GM18511 (cell line): ENCODE results near the gene REEP1.

Experiments
- ATAC-seq: cut with Tn5 transposase; IDR thresholded peaks from one replicate; pipeline ENCODE4 v1.9.1; 2021; ENCODE audit warnings: mild to moderate bottlenecking, moderate library complexity; ENCODE audit not compliant: unreplicated experiment

Gene REEP1, protein sequence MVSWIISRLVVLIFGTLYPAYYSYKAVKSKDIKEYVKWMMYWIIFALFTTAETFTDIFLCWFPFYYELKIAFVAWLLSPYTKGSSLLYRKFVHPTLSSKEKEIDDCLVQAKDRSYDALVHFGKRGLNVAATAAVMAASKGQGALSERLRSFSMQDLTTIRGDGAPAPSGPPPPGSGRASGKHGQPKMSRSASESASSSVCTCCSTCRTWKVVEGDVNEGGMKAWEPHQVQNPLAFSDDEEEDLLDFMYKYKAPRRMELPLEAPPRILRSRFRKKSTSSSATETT

DNA sequence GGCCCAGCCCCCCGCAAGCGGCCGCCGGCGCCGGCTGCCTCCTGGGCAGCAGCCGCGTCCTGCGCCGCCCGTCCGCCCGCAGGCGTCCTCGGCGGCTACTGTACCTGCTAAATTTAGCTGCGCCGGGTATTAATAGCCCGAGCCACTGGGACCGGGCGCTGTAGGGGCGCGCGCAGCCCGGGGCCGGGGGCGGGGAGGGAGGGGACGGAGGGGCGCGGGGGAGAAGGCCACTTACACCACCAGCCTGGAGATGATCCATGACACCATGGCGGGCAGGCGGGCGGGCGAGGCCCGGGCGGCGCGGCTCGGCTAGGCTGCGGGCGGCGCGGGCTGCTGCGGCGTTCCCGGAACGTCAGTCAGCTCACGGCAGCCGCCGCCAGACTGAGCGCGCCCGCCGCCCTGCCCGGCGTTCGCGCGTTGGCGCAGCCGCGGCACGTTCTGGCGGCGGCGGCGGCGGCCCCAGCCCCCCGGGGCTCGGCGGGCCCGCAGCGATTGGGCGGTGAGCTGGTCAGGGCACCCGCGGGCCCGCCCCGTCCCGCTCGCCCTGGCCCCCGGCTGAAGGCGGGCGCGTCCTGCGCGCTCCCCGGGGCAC lies at the start of gene REEP1:
REEP1 (minus strand) TSS at position 383 of the 592 bp plus-strand sequence; CDS start at position 267, 116 bp downstream.
- peak; percentile 52 for ATAC-seq

DNA sequence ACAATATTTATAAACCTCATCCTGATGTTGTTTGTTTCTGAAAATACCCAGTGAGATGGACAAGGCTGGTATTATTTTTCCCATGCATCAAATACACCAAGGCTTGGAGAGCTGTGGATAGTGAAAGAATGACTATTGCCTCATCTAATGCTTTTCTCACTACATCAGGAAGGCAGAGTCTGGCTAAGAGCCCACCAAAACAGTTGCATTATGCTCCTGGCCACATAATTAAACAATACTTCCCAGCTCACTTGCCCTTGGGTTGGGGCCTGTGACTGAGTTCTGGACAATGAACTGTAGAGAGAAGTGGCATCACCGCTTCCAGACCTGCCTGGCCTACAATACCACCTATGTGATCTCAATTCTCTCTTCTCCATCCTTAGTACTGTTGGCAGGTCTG lies 46.4 kb upstream of the REEP1 start:
- ATAC-seq: no peak

DNA sequence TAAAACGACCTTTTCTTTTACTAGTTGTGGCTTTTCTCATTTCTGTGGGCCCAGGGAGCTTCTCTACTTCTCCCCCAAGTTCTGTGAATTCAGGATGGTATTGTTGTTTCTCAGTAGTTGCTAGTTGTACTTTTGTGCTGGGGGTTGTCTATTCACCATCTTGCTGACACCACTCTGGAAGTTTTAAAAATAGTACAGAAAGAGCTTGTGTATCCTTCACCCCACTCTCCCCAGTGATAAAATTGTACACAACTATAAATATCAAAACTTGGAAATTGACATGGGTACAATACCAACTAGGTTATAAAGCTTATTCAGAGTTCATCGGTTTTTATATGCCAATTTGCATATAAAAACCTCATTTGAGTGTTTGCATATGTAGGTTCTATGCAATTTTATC lies 45.3 kb upstream of the REEP1 start:
- no peak for ATAC-seq

DNA sequence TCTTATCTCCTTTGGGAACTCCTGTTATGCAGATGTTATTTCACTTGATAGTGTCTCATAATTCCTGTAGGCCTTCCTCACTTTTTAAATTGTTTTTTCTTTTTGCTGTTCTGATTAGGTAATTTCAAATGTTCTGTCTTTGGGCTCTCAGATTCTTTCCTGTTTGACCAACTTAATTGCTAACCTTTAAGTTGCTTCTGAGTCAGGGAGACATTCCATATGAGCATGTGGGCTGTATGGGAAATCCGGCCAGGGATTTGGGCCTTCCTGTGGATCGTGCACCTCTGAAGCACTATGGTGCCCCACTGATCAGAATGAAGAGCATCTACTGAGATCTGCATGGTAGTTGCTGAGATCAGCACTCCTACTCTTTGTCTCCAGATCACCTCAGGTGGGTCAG lies 44.7 kb upstream of the REEP1 start:
- no peak for ATAC-seq

DNA sequence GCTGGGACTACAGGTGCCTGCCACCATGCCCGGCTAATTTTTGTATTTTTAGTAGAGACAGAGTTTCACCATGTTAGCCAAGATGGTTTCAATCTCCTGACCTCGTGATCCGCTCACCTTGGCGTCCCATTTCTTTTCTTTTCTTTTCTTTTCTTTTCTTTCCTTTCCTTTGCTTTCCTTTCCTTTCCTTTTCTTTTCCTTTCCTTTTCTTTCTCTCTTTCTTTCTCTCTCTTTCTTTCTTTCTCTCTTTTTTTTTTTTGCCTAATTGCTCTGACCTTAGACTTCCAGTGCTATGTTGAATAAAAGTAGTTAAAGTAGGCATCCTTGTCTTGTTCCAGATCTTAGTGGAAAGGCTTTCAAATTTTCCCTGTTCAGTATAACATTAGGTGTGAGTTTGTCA lies 41.0 kb upstream of the REEP1 start:
- no peak for ATAC-seq

DNA sequence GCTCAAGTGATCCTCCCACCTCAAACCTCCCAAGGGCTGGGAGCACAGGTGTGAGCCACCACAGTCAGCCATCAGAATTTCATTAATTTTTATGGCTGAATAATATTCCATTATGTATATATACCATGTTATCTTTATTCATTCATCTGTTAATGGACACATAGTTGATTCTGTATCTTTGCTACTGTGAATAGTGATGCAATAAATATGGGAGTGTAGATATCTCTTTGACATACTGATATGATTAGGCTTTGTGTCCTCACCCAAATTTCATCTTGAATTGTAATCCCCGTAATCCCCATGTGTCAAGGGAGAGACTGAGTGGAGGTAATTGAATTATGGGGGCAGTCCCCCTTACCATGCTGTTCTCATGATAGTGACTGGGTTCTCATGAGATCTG lies 38.2 kb upstream of the REEP1 start:
- ATAC-seq: no peak

DNA sequence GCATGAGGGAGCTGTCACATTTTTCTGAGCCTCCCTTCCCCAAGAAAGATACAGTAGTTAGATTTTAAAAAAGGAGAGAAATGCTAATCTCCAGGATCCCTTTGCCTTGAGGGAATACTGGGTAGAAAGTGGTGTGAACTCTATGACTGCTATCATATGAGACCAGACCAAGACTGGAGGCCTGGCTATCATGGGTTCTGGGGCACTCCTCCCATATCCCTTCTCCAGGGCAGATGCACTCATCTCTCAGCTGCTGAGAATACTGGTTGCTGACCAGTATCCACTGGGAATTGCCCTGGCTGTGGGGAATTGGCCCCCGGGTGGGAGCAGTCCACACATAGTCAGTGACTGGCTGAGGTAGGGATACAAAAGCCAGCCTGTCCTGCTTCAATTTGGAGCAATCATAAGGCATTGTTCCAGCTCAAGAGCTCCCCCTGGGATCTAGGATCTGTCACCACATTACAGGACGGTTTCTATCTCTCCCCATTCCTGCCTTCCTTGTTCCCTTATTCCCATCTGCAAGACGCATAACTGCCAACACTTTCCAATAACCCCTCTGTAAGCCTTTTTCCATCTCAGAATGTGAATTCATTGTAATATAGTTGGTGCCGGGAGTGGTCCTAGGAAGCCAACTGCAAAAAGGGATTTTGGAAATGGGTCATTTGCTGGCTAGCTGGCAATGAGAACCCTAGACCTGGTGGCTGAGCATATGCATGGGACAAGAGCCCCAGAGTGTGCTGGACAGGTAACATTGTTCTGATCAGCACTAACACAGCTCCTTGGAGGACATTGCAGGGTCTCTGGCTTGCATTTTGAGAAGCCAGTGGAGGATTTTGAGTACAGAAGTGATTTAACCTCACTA lies 35.4 kb upstream of the REEP1 start:
- no peak for ATAC-seq

DNA sequence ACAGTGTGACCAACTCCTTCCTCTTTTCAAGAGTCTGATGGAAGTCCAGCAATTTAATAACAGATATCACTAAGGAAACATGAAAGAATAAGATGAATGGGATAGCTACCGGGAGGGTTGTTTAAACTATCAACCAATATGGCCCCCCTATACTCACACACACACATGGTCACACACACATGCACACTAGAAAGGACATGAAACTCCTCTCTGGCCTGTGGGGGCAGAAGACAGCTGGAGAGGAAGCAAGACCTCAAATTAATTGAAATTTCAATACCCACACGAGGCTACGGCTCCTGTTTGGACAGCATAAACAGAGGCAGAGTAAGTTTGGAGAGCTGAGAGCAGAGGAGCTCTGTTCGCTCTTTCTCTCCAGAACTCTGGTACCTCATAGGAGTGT lies 34.7 kb upstream of the REEP1 start:
- no peak for ATAC-seq

DNA sequence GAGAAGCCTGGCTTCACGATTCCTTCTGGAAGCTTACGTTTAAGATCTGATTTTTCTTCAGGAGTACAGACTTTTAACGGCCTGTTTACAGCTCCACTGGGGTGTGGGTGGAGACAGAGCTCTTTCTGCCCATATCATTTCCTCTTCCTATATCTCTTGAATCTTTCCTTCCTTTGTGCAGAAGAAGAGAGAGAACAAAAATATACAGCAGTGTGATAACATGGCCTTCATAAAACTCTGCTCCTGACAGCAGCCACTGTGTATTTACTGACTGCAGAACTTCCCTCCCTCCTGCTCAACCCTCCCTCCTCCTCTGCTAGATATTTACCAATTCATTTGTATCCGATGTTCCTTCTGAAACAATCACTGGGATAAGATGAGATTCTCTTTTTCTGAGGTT lies 34.1 kb upstream of the REEP1 start:
- ATAC-seq: no peak

DNA sequence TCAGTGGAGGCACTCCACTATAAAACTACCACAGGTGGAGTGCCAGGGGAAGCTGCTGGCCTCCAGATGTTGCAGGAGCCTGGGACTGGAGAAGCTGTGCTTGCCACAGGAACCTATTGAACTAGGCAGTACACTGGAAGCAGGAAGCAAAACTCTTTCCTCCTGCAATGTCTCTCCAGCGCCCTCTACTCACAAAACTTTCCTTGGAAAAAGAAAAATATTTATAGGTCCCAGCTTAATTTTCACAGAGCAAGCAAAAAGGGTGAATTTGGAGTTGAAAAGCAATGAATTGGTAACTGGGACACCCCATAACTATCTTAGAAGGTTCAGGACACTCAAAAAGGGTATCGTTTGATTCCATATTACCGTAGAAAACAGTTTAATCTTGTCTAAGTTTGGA lies 33.2 kb upstream of the REEP1 start:
- ATAC-seq: no peak

DNA sequence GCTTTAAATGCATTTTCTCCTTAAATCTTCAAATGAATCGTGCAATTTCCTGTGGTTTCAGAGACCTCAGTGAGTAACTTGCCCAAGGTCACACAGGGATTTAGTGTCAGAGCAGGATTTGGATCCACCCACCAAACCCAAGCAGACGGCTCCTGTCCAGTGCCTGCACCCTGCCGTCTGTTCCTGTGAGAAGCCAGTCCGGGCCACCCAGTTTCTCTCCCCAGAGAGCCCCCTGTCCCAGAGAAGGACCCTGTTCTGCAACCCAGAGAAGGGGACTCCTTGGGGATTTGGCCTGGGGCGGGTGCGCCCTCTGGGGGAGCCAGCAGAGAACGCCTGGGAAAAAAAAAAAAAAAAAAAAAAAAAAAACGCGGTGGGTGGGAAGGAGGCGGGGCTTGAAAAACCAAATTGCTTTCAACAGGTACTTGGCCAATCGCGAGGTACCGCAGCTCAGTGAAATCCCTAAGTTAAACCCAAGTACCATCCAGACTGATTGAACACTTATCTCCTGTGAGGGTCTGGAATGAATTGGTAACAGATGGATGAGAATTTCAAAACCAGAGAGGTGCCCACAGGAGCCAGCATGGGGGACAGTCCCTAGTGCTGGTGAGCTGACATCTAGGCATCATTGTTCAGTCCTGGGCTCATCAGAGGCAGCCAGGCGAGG lies 30.9 kb upstream of the REEP1 start:
- ATAC-seq: no peak

DNA sequence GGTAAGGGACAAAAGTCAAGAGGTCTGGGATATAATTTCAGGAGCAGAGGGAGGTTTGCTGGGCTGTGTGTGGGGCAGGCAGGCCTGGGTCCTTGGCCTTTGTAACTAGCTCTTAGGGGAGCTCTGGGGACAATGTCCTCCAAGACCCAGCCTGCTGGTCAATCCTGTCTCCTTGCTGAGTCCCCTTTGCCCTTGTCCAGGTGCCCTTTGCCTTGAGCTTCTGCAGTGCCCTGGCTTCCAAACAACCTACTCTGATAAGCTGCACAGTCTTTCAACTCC lies 30.0 kb upstream of the REEP1 start:
- no peak for ATAC-seq

DNA sequence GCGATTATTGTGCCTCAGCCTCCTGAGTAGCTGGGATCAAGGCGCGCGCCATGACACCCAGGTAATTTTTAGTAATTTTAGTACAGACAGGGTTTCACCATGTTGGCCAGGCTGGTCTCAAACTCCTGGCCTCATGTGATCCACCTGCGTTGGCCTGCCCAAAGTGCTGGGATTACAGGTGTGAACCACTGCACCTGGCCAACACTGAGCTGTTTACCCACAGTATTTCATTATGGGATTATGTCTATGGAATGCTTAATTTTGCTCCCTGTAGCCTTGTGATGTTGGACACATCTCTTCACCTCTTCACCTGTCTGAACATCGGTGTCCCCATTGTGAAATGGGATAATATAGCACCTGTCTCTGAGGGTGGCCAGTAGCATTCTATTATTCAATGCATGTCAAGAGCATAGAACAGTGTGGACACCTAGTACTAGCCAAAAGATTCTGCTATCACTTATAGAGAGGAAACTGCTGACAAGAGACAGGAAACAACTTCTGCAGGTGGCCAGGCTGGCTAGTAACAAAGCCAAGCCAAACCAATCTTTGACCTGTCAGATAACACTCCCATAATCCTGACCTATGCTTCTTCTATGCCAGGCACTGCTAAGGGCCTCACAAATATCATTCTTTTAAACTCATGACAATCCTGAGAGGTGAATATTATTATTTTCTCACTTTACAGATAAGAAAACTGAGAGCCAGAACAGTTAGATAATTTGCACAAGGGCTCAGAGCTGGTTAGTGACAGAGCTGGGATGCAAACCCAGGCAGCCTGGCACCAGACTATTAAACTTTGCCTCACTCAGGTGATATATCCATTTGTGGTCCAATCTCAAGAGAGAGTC lies 29.4 kb upstream of the REEP1 start:
- no peak for ATAC-seq

DNA sequence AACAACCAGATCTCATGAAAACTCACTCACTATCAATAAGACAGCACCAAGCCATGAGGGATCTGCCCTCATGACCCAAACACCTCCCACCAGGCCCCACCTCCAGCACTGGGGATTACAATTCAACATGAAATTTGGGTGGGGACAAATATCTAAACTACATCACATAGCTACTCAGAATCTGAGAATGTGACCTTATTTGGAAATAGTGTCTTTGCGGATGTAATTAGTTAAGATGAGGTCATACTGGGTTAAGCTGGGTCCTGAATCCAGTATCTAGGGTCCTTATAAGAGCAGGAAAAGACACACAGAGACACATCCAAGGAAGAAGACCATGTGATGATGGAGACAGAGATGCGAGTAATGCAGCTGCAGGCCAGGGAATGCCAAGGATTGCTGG lies 27.5 kb upstream of the REEP1 start:
- ATAC-seq: no peak

DNA sequence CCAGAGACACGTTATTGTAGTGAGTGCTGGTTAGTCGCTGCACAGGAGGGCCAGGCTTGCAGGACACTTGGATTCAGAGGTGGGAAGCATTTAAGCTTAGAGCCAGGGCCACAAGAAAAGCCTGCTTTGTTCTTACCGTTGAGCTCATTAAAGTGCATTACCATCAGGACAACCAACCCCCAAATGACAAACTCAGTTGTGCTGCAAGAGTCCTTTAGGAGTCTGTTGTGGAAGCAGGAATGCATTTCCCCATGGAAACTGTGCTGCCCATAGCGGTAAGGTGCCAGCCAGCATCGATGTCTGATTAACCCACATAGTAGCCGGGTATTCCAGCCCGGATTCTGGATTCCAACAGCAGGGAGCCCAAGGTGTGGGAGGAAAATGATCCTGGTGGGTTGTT lies 23.4 kb upstream of the REEP1 start:
- no peak for ATAC-seq

DNA sequence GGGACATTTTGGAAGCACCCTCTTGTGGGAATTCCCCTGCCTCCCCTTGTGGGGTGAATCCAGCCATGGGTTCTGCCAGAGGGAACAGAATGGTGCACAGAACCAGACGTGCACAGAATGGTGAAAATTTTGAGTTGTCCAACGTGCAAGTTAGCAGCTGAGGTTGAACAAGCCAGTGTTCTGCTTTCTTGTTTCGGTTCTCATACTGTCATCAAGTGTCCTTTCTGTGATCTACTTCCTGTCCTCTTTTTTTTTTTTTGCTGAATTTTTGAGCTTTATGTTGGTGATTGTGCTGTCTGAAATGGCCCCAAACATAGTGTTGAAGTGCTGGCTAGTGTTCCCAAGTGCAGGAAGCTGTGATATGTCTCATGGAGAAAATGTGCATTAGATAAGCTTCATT lies 21.5 kb upstream of the REEP1 start:
- peak; percentile 96 for ATAC-seq

DNA sequence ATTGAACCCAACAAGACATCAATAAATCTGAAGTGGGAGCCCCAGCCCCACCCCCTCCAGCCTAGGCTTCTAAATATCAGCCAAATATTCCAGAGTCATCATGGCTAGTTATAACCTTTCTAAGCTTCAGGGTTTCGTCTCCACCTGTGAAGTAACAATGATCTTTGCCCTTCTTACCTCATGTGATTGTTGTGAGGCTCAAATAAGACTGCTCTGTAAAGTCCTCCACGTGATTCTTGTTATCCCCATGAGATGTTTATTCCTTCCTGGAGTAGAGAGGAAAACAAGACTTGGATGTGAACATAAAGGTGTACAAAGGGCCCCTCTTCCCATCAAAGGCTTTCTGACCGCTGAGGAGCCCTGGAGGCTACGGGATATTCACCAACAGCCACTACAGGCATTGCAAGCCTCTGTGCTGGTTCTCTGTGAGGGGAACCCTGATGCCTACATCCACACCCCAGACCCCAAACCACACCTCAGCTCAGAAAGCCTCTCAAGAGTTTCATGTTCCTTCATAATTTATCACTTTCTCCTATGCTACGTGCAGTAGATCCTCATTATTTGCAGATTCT lies 20.1 kb upstream of the REEP1 start:
- ATAC-seq: no peak

DNA sequence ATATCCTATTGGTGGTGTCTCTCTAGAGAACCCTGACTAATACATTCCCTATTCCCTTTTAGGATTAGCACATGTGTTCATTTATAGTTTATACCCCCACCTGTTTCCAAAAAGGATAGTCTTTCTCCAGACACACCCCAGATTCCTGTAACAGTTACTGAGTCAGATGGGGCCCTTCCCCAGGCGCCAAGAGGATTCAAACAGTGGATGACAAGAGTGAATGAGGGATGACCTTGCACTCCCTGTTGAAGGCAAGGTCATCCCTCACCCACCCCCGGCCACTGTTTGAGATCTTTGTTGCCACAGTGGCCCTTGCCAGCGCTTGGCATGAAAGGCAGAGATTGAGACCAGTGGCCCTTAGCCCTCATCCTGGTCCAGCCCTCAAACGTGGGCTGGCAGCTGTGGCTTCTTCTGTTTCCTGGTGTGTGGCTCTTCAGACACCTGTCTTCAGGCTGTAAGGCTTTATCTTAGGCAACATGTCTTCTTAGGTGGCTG lies 15.3 kb upstream of the REEP1 start:
- no peak for ATAC-seq

DNA sequence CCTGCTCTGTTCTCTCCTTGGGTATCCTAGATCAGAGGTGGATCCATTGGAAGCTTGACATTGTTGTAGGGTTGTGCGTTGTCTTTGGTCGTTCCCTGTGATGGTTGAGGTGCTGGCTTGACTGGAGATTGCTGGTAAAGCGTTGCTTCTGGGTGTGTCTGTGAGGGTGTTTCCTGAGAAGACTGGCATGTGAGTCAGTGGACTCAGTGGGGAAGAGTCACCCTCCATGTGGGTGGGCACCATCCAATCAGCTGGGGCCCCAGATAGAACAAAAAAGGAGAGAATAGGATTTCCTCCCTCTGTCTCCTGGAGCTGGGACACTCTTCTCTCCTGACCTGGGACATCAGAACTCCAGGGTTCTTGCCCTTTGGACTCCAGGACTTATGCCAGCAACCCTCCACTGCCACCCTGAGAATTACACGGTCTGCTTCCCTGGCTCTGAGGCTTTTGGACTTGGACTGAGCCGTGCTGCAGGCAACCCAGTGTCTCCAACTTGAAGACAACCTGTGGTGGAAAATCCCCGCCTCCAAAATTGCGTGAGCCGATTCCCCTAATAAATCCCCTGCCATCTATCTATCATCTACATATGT lies 14.8 kb upstream of the REEP1 start:
- ATAC-seq: no peak

DNA sequence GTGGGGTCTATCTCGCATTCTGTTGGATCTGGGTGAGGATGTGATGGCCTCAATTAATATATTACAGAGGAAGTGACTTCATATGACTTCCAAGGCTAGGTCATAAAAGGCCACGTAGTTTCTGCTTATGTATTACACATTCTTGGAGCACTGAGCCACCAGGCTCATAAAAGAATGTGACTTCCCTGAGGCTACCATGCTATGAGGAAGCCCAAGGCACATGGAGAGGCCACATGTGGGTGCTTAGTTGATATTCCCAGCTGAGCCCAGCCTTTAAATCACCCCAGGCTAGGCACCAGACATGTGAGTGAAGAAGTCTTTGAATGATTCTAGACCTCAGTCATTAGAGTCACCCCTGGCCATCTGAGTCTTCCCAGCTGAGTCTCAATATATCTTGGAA lies 13.3 kb upstream of the REEP1 start:
- ATAC-seq: no peak
